Measurements from ENCODE around the gene CORO2A.

The CORO2A gene

GRCh38 chr9:98226516-98226915, 34.1 kb upstream of the CORO2A start:
- H3K36me3 ChIP-seq (ENCODE audit: insufficient read depth, low read length) = no peaks in the 10 kb centered on the region
- DNase-seq (ENCODE audit: low read depth, low spot score) = no peak
- H3K9ac ChIP-seq (ENCODE audit: insufficient read length) = no peak overlapping the region
- no peaks in the 10 kb centered on the region for H3K9me3 ChIP-seq (ENCODE audit: low read depth, low read length)
- no peak overlapping the region for H3K4me3 ChIP-seq
- H3K27ac ChIP-seq = no peak overlapping the region
- no peak for TF ChIP-seq EZH2 (IDR thresholded peaks at IDR 0.05)
- no peak for TF ChIP-seq POLR2AphosphoS5 (IDR thresholded peaks at IDR 0.05; ENCODE audit: borderline replicate concordance, low read depth, low read length)
- no peak for TF ChIP-seq FOXP2 (optimal IDR thresholded peaks at IDR 0.05; ENCODE audit: control extremely low read depth, extremely low read length, insufficient read depth)

GRCh38 chr9:98225015-98225442, 32.6 kb upstream of the CORO2A start:
- H3K9me3 ChIP-seq (ENCODE audit: low read depth, low read length) = no peaks in the 10 kb centered on the region
- DNase-seq (ENCODE audit: low read depth, low spot score) = no peak
- no peak overlapping the region for H3K27ac ChIP-seq
- H3K9ac ChIP-seq (ENCODE audit: insufficient read length) = no peak overlapping the region
- H3K4me3 ChIP-seq = no peak overlapping the region
- TF ChIP-seq FOXP2 (optimal IDR thresholded peaks at IDR 0.05; ENCODE audit: control extremely low read depth, extremely low read length, insufficient read depth) (no peak), POLR2AphosphoS5 (IDR thresholded peaks at IDR 0.05; ENCODE audit: borderline replicate concordance, low read depth, low read length) (no peak), EZH2 (IDR thresholded peaks at IDR 0.05) (no peak)
- H3K36me3 ChIP-seq (ENCODE audit: insufficient read depth, low read length) = no peaks in the 10 kb centered on the region

DNA sequence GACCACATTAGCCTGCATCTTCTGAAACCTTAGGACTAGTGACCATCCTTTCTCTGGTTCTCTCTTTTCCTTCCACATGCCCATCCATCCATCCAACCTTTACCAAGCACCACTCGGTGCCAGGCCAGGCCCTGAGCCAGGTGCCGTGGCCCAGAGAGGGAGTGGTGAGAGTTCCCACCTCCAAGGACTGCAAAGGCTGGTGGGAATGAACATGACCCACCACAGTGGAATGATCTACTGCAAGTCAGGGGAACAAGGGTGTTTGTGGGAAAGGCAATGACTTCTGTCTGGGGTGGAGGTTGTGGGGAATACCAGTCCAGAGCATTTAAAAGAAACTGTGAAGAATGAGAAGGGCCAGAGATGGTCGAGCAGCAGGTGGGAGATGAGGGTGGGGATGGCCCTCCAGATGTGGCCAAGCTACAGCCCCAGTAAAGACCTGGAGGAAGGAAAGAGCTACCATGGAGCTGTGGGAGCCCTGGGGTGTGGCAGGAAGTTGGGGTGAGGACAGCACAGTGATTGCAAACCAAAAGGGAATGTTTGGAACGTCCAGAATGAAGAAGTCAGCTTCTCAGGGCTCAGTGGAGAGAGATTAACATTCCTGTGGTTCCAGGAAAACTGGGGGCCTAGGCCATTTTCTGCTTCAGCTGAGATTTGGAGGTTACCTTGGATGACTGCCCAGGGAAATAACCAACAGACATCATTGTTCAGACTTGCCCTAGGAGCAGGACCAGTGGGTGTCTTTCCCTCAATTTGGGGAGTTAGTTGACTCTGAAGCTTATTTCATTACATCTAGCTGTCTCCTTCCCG, 30.7 kb upstream of the CORO2A start:
- Histone ChIP-seq H3K9me3 (ENCODE audit: low read depth, low read length) (no peaks in the 10 kb centered on the region), H3K9ac (ENCODE audit: insufficient read length) (no peak overlapping the region), H3K4me3 (no peak overlapping the region), H3K36me3 (ENCODE audit: insufficient read depth, low read length) (no peaks in the 10 kb centered on the region), H3K27ac (peak overlapping the region; percentile 60; the same call in 1 of the 2 replicates)
- TF ChIP-seq POLR2AphosphoS5 (IDR thresholded peaks at IDR 0.05; ENCODE audit: borderline replicate concordance, low read depth, low read length) = no peak
- TF ChIP-seq FOXP2 (optimal IDR thresholded peaks at IDR 0.05; ENCODE audit: control extremely low read depth, extremely low read length, insufficient read depth) = no peak
- DNase-seq (ENCODE audit: low read depth, low spot score) = no peak

DNA sequence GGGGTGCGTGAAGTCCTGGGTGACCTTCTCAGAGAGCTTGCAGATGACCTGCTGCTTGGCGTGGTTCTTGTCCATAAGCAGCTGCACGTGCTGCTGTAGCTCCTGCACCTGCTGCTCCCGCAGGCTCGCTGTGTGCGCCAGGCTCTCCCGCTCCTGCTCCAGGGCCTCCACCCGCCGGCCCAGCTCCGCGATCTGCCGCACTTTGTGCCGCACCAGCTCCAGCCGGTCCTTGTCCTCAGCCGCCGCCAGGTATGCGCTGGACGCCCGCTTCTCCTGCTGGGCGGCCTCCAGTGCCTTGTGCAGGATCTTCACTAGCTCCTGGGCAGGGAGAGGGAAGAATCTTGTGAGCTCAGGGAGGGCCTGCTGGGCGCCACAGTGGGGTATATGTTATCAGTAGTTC, 28.5 kb upstream of the CORO2A start:
- Histone ChIP-seq H3K27ac (no peak overlapping the region), H3K9me3 (ENCODE audit: low read depth, low read length) (no peaks in the 10 kb centered on the region), H3K36me3 (ENCODE audit: insufficient read depth, low read length) (no peaks in the 10 kb centered on the region), H3K9ac (ENCODE audit: insufficient read length) (no peak overlapping the region), H3K4me3 (no peak overlapping the region)
- TF ChIP-seq EZH2 (IDR thresholded peaks at IDR 0.05) (no peak), FOXP2 (optimal IDR thresholded peaks at IDR 0.05; ENCODE audit: control extremely low read depth, extremely low read length, insufficient read depth) (no peak), POLR2AphosphoS5 (IDR thresholded peaks at IDR 0.05; ENCODE audit: borderline replicate concordance, low read depth, low read length) (no peak)
- DNase-seq (ENCODE audit: low read depth, low spot score) = no peak

DNA sequence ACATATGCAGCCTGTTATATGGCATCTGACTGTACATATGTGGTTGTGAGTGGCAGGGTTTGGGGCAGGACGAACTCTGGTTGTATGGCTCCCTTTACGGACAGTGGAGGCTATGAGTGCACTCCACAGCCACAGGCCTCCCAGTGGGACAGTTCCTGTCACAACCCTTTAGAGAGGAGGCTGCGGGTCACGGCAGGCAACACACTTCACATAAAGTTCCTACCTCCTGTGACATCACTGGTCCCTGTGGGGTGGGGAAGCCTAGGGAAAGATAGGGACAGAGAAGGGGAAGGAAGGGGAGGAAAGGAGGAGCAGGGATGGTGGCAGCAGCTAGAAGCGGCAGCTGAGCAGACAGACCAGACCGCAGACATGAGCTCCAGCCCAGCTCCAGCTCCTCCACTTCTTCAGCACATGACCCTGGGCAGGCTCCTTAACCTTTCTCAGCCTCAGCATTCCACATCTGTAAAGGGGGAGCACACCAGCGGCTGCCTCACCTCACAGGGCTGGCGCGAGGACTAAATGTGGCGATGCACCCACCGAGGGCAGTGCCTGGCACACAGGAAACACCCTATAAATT, 27.4 kb upstream of the CORO2A start:
- TF ChIP-seq POLR2AphosphoS5 (IDR thresholded peaks at IDR 0.05; ENCODE audit: borderline replicate concordance, low read depth, low read length) (no peak), EZH2 (IDR thresholded peaks at IDR 0.05) (no peak), FOXP2 (optimal IDR thresholded peaks at IDR 0.05; ENCODE audit: control extremely low read depth, extremely low read length, insufficient read depth) (no peak)
- no peaks in the 10 kb centered on the region for H3K9me3 ChIP-seq (ENCODE audit: low read depth, low read length)
- no peak overlapping the region for H3K9ac ChIP-seq (ENCODE audit: insufficient read length)
- H3K27ac ChIP-seq = no peak overlapping the region
- H3K36me3 ChIP-seq (ENCODE audit: insufficient read depth, low read length) = no peaks in the 10 kb centered on the region
- H3K4me3 ChIP-seq = no peak overlapping the region
- DNase-seq (ENCODE audit: low read depth, low spot score) = no peak

GRCh38 chr9:98219364-98219716, 26.9 kb upstream of the CORO2A start:
- H3K4me3 ChIP-seq = no peak overlapping the region
- H3K36me3 ChIP-seq (ENCODE audit: insufficient read depth, low read length) = no peaks in the 10 kb centered on the region
- no peaks in the 10 kb centered on the region for H3K9me3 ChIP-seq (ENCODE audit: low read depth, low read length)
- DNase-seq (ENCODE audit: low read depth, low spot score) = no peak
- no peak overlapping the region for H3K9ac ChIP-seq (ENCODE audit: insufficient read length)
- TF ChIP-seq FOXP2 (optimal IDR thresholded peaks at IDR 0.05; ENCODE audit: control extremely low read depth, extremely low read length, insufficient read depth) (no peak), EZH2 (IDR thresholded peaks at IDR 0.05) (no peak), POLR2AphosphoS5 (IDR thresholded peaks at IDR 0.05; ENCODE audit: borderline replicate concordance, low read depth, low read length) (no peak)
- H3K27ac ChIP-seq = no peak overlapping the region

DNA sequence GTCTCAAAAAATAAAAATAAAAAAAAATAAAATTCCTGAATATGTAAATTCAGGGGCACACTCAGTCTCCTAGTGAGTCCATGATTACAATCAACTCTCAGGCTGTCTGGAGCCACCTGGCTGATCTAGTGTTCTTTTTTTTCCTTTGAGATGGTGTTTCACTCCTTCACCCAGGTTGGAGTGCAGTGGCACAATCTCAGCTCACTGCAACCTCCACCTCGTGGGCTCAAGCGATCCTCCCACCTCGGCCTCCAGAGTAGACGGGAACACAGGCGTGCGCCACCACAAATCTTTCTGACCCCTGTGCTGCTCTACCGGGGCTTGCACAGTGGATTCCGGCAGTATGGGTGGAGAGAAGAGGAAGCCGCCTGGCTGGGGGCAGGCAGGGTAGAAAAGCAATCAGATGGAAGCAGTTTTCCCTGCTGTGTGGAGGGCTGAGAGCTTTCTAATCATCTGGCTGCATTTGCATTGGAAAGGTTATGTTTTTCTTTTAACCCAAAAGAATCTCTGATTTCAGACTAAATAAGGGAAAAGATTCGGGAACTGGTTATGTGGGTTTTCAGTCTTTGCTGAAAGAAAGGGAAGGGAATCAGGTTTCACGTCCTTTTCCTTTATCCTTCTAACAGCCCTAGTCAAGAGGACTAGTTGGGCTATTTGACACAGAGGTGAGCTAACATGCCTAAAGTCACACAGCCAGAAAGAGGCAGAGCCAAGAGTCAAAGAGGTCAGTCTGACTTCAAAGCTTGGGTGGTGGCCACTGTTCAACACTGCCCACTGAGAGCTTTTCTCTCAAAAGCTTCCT, 26.3 kb upstream of the CORO2A start:
- TF ChIP-seq FOXP2 (optimal IDR thresholded peaks at IDR 0.05; ENCODE audit: control extremely low read depth, extremely low read length, insufficient read depth) (no peak), EZH2 (IDR thresholded peaks at IDR 0.05) (no peak), POLR2AphosphoS5 (IDR thresholded peaks at IDR 0.05; ENCODE audit: borderline replicate concordance, low read depth, low read length) (no peak)
- DNase-seq (ENCODE audit: low read depth, low spot score) = no peak
- Histone ChIP-seq H3K27ac (no peak overlapping the region), H3K4me3 (no peak overlapping the region), H3K9me3 (ENCODE audit: low read depth, low read length) (no peaks in the 10 kb centered on the region), H3K36me3 (ENCODE audit: insufficient read depth, low read length) (no peaks in the 10 kb centered on the region), H3K9ac (ENCODE audit: insufficient read length) (no peak overlapping the region)

DNA sequence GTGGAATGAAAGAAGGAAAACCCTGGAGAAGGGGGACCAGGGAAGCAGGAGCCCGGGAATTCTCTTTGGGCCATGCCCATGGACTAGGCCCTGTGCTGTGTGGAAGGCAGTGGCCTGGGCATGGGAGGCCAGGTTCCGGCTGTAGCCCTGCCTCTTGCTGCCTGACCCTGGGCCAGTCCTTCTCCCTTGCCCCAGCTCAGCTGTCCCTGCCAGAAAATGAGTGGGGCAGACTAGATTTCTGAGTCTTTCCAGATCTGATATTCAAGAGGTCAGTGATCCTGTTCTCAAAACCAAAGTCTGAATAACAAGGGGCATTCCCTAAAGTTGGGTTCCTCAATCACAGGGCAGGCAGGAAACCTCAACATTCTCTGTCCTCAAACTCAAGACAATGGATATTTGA, 24.8 kb upstream of the CORO2A start:
- Histone ChIP-seq H3K9ac (ENCODE audit: insufficient read length) (no peak overlapping the region), H3K27ac (no peak overlapping the region), H3K9me3 (ENCODE audit: low read depth, low read length) (no peaks in the 10 kb centered on the region), H3K36me3 (ENCODE audit: insufficient read depth, low read length) (no peaks in the 10 kb centered on the region), H3K4me3 (no peak overlapping the region)
- TF ChIP-seq POLR2AphosphoS5 (IDR thresholded peaks at IDR 0.05; ENCODE audit: borderline replicate concordance, low read depth, low read length) = no peak
- TF ChIP-seq FOXP2 (optimal IDR thresholded peaks at IDR 0.05; ENCODE audit: control extremely low read depth, extremely low read length, insufficient read depth) = no peak
- TF ChIP-seq EZH2 (IDR thresholded peaks at IDR 0.05) = no peak
- no peak for DNase-seq (ENCODE audit: low read depth, low spot score)

Data from SK-N-MC (cell line).